HL-60 (cell line): ENCODE data around the gene SRRD.
"Not testable (repeated sequence)": the region's sequence is repeated elsewhere in the genome, so short reads cannot be mapped to it uniquely, and the experiment has no call there.

ENCODE experiments used
- DNase-seq, 2 experiments: peaks; one replicate each; pipeline ENCODE4 v3.0.0-alpha.2; 2010 to 2020; ENCODE audit warnings: low read depth in 1 of 2, low spot score in 1 of 2
- H3K27ac ChIP-seq: fragments of 250-450 bp; sonication (Bioruptor Pico); replicated peaks from 2 replicates; pipeline ENCODE4 v1.5.1; 2020; ENCODE audit warnings: mild to moderate bottlenecking, moderate library complexity
- H3K27me3 ChIP-seq: fragments of 250-450 bp; sonication (Bioruptor Pico); 2 replicates; pipeline ENCODE4 v1.5.1; 2021; ENCODE audit warnings: mild to moderate bottlenecking, moderate library complexity; ENCODE audit not compliant: insufficient read depth, poor library complexity, severe bottlenecking
- H3K4me3 ChIP-seq: replicated peaks from 2 replicates; pipeline ENCODE4 v1.5.1; 2011; ENCODE audit warnings: mild to moderate bottlenecking, control low read depth, low read length; ENCODE audit not compliant: insufficient read depth
- GABPA ChIP-seq: IDR thresholded peaks from 2 replicates; pipeline ENCODE4 v1.6.1; 2012; ENCODE audit warnings: low read depth
- POLR2AphosphoS5 ChIP-seq: IDR thresholded peaks from 2 replicates; pipeline ENCODE4 v1.6.1; 2012; ENCODE audit warnings: low read depth
- SPI1 ChIP-seq: IDR thresholded peaks from 2 replicates; pipeline ENCODE4 v1.6.1; 2012; ENCODE audit warnings: low read depth, mild to moderate bottlenecking, borderline replicate concordance
- TF ChIP-seq, protein P1 (sequence below): IDR thresholded peaks from one replicate; pipeline ENCODE4 v1.5.1; 2011; ENCODE audit warnings: low read length, control low read depth, inconsistent platforms; ENCODE audit not compliant: insufficient read depth
- TF ChIP-seq, protein P2 (sequence below): IDR thresholded peaks from 2 replicates; pipeline ENCODE4 v1.6.1; 2012; ENCODE audit warnings: low read depth; ENCODE audit not compliant: insufficient replicate concordance

SRRD gene

DNA sequence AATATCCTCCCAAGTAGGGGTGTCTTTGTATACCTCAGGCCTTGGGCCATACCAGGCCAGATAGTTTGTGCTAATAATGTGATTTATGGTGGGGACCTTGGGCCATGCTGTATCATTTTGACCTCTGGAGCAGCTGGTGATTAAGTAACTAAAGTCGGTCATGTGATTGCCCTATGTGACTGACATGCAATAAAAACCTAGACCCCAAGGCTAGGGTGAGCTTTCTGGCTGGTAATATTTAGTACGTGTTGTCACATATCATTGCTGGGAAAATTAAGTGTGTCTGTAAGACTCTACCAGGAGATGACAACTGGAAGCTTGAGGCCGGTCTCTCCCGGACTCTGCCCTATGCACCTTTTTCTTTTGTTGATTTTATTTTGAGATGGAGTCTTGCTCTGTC lies 41.2 kb downstream of the SRRD start:
- no peak for DNase-seq
- TF ChIP-seq, protein P1, sequence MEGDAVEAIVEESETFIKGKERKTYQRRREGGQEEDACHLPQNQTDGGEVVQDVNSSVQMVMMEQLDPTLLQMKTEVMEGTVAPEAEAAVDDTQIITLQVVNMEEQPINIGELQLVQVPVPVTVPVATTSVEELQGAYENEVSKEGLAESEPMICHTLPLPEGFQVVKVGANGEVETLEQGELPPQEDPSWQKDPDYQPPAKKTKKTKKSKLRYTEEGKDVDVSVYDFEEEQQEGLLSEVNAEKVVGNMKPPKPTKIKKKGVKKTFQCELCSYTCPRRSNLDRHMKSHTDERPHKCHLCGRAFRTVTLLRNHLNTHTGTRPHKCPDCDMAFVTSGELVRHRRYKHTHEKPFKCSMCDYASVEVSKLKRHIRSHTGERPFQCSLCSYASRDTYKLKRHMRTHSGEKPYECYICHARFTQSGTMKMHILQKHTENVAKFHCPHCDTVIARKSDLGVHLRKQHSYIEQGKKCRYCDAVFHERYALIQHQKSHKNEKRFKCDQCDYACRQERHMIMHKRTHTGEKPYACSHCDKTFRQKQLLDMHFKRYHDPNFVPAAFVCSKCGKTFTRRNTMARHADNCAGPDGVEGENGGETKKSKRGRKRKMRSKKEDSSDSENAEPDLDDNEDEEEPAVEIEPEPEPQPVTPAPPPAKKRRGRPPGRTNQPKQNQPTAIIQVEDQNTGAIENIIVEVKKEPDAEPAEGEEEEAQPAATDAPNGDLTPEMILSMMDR = no peak
- TF ChIP-seq, protein P2, sequence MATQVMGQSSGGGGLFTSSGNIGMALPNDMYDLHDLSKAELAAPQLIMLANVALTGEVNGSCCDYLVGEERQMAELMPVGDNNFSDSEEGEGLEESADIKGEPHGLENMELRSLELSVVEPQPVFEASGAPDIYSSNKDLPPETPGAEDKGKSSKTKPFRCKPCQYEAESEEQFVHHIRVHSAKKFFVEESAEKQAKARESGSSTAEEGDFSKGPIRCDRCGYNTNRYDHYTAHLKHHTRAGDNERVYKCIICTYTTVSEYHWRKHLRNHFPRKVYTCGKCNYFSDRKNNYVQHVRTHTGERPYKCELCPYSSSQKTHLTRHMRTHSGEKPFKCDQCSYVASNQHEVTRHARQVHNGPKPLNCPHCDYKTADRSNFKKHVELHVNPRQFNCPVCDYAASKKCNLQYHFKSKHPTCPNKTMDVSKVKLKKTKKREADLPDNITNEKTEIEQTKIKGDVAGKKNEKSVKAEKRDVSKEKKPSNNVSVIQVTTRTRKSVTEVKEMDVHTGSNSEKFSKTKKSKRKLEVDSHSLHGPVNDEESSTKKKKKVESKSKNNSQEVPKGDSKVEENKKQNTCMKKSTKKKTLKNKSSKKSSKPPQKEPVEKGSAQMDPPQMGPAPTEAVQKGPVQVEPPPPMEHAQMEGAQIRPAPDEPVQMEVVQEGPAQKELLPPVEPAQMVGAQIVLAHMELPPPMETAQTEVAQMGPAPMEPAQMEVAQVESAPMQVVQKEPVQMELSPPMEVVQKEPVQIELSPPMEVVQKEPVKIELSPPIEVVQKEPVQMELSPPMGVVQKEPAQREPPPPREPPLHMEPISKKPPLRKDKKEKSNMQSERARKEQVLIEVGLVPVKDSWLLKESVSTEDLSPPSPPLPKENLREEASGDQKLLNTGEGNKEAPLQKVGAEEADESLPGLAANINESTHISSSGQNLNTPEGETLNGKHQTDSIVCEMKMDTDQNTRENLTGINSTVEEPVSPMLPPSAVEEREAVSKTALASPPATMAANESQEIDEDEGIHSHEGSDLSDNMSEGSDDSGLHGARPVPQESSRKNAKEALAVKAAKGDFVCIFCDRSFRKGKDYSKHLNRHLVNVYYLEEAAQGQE = no peak
- TF ChIP-seq POLR2AphosphoS5 = no peak
- no peak for TF ChIP-seq SPI1
- H3K4me3 ChIP-seq = no peak overlapping the region
- no peak overlapping the region for H3K27ac ChIP-seq
- no peaks in the 10 kb centered on the region for H3K27me3 ChIP-seq

DNA sequence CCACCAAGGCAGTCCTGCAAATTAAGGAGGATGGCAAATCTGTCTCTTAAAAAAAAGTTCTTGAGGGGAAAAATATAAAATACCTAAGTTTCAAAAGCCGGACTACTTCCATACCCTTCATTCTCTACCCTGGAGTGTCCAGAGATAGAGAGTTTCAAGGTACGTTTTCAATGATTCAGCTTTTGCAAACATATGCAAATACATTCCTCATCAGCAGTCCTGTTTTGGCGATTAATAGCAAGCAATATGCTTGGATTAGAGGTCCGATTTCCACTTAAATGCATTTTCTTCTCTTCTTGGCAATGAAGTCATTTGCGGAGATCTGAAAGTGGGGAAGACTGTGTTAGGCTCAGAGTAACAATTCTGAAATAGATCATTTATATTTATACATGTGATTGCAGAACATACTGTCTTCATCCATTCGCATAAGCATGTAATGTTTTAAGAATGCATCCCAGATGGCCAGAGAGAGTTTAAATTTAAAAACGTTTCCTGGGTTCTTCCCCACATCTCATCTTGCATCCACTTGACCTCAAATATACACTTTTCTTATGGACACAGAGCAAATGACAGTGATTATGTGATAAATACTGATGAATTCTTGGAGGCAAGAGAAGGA lies 42.4 kb downstream of the SRRD start:
- H3K27me3 ChIP-seq = no peaks in the 10 kb centered on the region
- H3K27ac ChIP-seq = no peak overlapping the region
- no peak for DNase-seq
- TF ChIP-seq POLR2AphosphoS5 (no peak), GABPA (no peak)
- no peak overlapping the region for H3K4me3 ChIP-seq

DNA sequence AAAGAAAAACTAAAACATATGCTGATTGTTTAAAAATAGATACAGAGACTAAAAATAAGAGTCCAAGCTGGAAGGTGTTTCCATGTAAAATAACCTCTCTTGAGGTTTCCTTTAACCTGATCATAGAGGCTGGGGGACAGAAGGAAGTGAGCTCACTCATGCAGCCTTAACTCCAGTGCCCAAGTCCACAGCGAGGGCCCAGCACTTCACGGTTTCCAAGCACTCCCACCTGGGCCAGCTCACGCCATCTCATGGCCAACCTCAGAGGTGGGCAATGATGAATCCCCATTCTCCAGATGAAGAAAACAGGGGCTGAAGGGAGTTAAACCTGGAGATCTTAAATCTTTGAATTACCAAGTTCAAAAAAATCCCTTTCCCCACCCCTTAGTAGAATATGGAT lies 43.5 kb downstream of the SRRD start:
- H3K27ac ChIP-seq = no peak overlapping the region
- no peaks in the 10 kb centered on the region for H3K27me3 ChIP-seq
- no peak for DNase-seq
- TF ChIP-seq SPI1 (no peak), POLR2AphosphoS5 (no peak), GABPA (no peak)
- TF ChIP-seq, protein P2 = no peak
- TF ChIP-seq, protein P1 = no peak
- no peak overlapping the region for H3K4me3 ChIP-seq

DNA sequence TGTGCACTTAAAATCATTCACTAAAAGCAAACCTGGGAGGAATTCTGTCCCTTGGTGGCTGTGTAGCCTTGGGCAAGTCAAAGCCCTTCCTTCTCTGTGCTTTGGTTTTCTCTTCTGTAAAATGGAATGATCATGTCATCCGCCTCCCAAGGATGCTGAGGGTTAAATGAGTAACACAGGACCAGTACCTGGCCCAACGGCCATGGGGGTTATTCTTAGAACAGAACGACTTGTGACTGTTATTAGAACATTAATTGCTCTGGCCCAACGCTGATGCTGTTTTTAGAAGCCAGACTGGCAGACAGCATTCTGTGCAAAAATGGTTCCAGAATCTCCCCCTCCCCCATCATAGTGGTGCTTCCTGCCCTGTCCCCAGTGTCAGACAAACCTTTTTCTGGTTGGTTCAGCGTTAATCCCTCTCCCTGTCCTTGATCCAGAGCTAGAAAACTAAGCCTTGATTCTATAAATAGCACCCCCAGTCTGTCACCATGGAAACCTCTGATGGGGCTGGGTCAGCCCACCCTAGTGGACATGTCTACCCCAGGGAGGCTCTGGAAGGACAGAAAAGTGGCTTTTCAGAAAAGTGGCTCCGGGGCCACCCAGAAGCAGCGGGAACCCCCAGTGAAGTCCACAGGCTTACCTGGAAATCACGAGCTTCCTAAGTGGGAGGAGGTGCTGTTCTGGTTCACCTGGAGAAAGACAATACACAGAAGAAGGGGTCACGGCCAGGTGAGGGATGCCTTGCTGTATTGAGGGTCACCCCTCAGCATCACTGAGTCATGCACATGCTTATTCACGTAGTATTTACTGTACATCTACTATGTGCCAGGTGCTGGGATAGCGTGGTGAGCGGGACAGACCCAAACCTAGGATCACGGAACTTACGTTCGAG lies 44.1 kb downstream of the SRRD start:
- no peak overlapping the region for H3K4me3 ChIP-seq
- H3K27me3 ChIP-seq = no peaks in the 10 kb centered on the region
- no peak for DNase-seq
- no peak for TF ChIP-seq GABPA
- TF ChIP-seq, protein P2 = no peak
- no peak for TF ChIP-seq SPI1
- no peak for TF ChIP-seq POLR2AphosphoS5
- TF ChIP-seq, protein P1 = no peak
- no peak overlapping the region for H3K27ac ChIP-seq

DNA sequence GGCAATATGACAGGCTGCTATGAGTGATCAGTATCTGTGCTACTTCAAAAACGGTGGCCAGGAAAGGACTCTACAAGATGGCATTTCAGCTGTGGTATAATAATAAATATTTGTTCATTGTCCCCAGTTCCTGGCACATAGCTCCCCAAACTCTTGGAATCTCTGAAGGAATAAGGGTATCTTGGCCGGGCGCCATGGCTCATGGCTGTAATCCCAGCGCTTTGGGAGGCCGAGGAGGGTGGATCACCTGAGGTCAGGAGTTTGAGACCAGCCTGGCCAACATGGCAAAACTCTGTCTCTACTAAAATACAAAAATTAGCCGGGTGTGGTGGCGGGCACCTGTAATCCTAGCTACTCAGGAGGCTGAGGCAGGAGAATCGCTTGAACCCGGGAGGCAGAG lies 44.8 kb downstream of the SRRD start:
- not testable (repeated sequence) for H3K4me3 ChIP-seq, DNase-seq, H3K27me3 ChIP-seq, H3K27ac ChIP-seq
